ENCODE results near the gene CCND3.

DNA sequence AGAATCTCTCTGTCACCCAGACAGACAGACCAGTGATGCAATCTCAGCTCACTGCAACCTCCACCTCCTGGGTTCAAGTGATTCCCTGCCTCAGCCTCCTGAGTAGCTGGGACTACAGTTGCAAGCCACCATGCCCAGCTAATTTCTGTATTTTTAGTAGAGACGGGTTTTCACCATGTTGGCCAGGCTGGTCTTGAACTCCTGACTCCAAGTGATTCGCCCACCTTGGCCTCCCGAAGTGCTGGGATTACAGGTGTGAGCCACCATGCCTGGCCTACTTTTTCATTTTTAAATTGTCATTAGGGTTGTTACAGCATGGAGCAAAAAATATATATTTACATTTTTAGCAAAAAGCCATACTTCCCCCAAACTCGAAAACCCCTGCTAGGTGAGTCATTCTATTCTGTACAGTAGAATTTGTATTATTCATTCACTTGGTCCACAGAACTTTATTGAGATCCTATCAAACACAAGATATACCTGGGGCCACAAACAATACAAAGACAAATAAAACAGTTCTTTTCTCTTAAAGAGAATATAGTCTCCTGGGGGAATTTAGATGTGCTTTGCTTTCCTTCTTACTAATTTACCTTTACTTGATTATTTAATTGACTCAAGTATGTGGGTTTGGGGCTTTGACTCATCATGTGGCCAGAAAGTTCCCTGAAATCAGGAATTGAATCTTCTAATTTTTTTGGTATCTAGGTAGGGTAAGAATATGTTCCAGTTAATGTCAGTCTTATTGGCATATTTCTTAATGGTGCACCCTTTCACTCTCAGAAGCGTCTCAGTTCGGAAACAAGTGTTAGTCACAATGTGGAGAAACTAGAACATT is 16.6 kb upstream of the CCND3 start:
- TF ChIP-seq, protein P1, sequence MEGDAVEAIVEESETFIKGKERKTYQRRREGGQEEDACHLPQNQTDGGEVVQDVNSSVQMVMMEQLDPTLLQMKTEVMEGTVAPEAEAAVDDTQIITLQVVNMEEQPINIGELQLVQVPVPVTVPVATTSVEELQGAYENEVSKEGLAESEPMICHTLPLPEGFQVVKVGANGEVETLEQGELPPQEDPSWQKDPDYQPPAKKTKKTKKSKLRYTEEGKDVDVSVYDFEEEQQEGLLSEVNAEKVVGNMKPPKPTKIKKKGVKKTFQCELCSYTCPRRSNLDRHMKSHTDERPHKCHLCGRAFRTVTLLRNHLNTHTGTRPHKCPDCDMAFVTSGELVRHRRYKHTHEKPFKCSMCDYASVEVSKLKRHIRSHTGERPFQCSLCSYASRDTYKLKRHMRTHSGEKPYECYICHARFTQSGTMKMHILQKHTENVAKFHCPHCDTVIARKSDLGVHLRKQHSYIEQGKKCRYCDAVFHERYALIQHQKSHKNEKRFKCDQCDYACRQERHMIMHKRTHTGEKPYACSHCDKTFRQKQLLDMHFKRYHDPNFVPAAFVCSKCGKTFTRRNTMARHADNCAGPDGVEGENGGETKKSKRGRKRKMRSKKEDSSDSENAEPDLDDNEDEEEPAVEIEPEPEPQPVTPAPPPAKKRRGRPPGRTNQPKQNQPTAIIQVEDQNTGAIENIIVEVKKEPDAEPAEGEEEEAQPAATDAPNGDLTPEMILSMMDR (IDR thresholded peaks at IDR 0.05; ENCODE audit: borderline replicate concordance, extremely low read depth, low read length, poor library complexity, severe bottlenecking), result no peak
- no peak for TF ChIP-seq EZH2 (IDR thresholded peaks at IDR 0.05; ENCODE audit: borderline replicate concordance, low read depth, low read length, severe bottlenecking)

Data from DND-41 (cell line).